Spleen (tissue), 7 donors: Measurements from ENCODE around the gene ZNF837.

ENCODE experiments used
- POLR2A ChIP-seq, 3 donors: fragments of 450-650 bp; IDR thresholded peaks; one replicate each; pipeline ENCODE4 v1.5.1; 2017; ENCODE audit warnings: antibody characterized with exemption in 3 of 3, mild to moderate bottlenecking in 1 of 3
- POLR2AphosphoS5 ChIP-seq, 3 donors: sonication (generic); formaldehyde crosslinking; IDR thresholded peaks; one replicate each; pipeline ENCODE4 v1.5.1; 2017; ENCODE audit warnings: antibody characterized with exemption in 3 of 3
- TF ChIP-seq, protein P1 (sequence below), 11 experiments: fragments of 200-600 bp in 7 of 11; fragments of 450-650 bp in 4 of 11; sonication (generic) in 4 of 11; IDR thresholded peaks in 8 of 11; conservative IDR thresholded peaks in 3 of 11; 1 replicate in 7 of 11; 2 replicates in 4 of 11; pipeline versions ENCODE4 v1.4.0 to v1.8.0; 2016 to 2021; ENCODE audit warnings: antibody characterized with exemption in 11 of 11, inconsistent platforms in 4 of 11, mild to moderate bottlenecking in 1 of 11
- donor health status: DM: no; HTN: no; CAD: no; lungs with moderate emphysema.
- donor health status: DM: no; HTN: no; CAD: no.
- donor health status: DM: no; HTN: no; CAD: no.

GRCh38 chr19:58366585-58367430 is 14.0 kb downstream of the ZNF837 start:
- no peak for TF ChIP-seq POLR2AphosphoS5 (IDR thresholded peaks at IDR 0.05)
- TF ChIP-seq, protein P1, sequence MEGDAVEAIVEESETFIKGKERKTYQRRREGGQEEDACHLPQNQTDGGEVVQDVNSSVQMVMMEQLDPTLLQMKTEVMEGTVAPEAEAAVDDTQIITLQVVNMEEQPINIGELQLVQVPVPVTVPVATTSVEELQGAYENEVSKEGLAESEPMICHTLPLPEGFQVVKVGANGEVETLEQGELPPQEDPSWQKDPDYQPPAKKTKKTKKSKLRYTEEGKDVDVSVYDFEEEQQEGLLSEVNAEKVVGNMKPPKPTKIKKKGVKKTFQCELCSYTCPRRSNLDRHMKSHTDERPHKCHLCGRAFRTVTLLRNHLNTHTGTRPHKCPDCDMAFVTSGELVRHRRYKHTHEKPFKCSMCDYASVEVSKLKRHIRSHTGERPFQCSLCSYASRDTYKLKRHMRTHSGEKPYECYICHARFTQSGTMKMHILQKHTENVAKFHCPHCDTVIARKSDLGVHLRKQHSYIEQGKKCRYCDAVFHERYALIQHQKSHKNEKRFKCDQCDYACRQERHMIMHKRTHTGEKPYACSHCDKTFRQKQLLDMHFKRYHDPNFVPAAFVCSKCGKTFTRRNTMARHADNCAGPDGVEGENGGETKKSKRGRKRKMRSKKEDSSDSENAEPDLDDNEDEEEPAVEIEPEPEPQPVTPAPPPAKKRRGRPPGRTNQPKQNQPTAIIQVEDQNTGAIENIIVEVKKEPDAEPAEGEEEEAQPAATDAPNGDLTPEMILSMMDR (IDR thresholded peaks at IDR 0.05 in 8 of 11, conservative IDR thresholded peaks at IDR 0.05 in 3 of 11): no peak
- TF ChIP-seq POLR2A (IDR thresholded peaks at IDR 0.05): no peak
